Testis (tissue), 3 donors: ENCODE data around the gene KIF12. TPM values are rescaled to one million over a fixed set of nuclear protein-coding genes. Genes with fewer than 3 reads are reported as not detected.

Experiments used
- DNase-seq: peaks from one replicate; pipeline ENCODE4 v3.0.0-alpha.2; 2019
- H3K27ac ChIP-seq, 2 donors: fragments of 200-600 bp; sonication (generic); one replicate each; pipeline ENCODE4 v1.5.1; 2019
- H3K27me3 ChIP-seq: fragments of 200-600 bp; sonication (generic); one replicate; pipeline ENCODE4 v1.5.1; 2019
- H3K36me3 ChIP-seq: fragments of 200-600 bp; sonication (generic); one replicate; pipeline ENCODE4 v1.5.1; 2017; ENCODE audit warnings: low read depth; ENCODE audit errors: missing control alignments
- H3K4me1 ChIP-seq: fragments of 200-600 bp; sonication (generic); one replicate; pipeline ENCODE4 v1.5.1; 2019
- H3K4me3 ChIP-seq, 2 donors: fragments of 200-600 bp; sonication (generic); one replicate each; pipeline ENCODE4 v1.5.1; 2017 to 2019
- H3K9me3 ChIP-seq: fragments of 200-600 bp; sonication (generic); one replicate; pipeline ENCODE4 v1.5.1; 2017
- POLR2A ChIP-seq: fragments of 450-650 bp; IDR thresholded peaks from one replicate; pipeline ENCODE4 v1.6.1; 2017; ENCODE audit warnings: antibody characterized with exemption, mild to moderate bottlenecking, moderate library complexity
- WGBS, 2 donors: methylation state at CpG; one replicate each; pipeline ENCODE4 v1.1.5; 2018; 5-methylcytosine and 5-hydroxymethylcytosine counted together
- intact Hi-C: fragments of 100-400 bp; cut with DNase I; formaldehyde crosslinking; loops from one replicate; pipeline ENCODE4 v1.15.1; 2023; ENCODE audit warnings: low total_unique reads
- polyA plus RNA-seq: library from polyadenylated mRNA; stranded (reverse); fragments of 350-450 nt; fragmentation: Illumina TruSeq; extraction: RNeasy Lipid Tissue Mini Kit (QIAGEN cat#74804); gene quantifications from one replicate; pipeline ENCODE4 v1.2.3, GENCODE V29; 2014; ENCODE audit warnings: low read depth, low replicate concordance; ENCODE audit not compliant: insufficient read depth
- total RNA-seq, 2 donors: library from RNA; depleted of rRNA; stranded (reverse); fragments of >200 nt; gene quantifications; one replicate each; pipeline ENCODE4 v1.2.3, GENCODE V29; 2016
- TF ChIP-seq, protein P1 (sequence below), 3 experiments: fragments of 450-650 bp in 2 of 3; fragments of 200-600 bp in 1 of 3; sonication (generic) in 1 of 3; IDR thresholded peaks; one replicate each; pipeline ENCODE4 v1.5.1; 2016 to 2019; ENCODE audit warnings: antibody characterized with exemption in 3 of 3, mild to moderate bottlenecking in 2 of 3, moderate library complexity in 1 of 3

Gene KIF12
- total and polyA plus RNA-seq, 3 donors from 2014 or later = 5.4 to 9.2 (median 7.1) TPM

- Histone ChIP-seq H3K36me3 (no peaks in the 10 kb centered on the region), H3K4me3 (no peak overlapping the region), H3K27me3 (no peaks in the 10 kb centered on the region), H3K9me3 (no peaks in the 10 kb centered on the region), H3K27ac (no peak overlapping the region), H3K4me1 (no peaks in the 10 kb centered on the region)
- intact Hi-C loops = no loop called here
- no peak for TF ChIP-seq POLR2A
- TF ChIP-seq, protein P1, sequence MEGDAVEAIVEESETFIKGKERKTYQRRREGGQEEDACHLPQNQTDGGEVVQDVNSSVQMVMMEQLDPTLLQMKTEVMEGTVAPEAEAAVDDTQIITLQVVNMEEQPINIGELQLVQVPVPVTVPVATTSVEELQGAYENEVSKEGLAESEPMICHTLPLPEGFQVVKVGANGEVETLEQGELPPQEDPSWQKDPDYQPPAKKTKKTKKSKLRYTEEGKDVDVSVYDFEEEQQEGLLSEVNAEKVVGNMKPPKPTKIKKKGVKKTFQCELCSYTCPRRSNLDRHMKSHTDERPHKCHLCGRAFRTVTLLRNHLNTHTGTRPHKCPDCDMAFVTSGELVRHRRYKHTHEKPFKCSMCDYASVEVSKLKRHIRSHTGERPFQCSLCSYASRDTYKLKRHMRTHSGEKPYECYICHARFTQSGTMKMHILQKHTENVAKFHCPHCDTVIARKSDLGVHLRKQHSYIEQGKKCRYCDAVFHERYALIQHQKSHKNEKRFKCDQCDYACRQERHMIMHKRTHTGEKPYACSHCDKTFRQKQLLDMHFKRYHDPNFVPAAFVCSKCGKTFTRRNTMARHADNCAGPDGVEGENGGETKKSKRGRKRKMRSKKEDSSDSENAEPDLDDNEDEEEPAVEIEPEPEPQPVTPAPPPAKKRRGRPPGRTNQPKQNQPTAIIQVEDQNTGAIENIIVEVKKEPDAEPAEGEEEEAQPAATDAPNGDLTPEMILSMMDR (IDR thresholded peaks at IDR 0.05) = no peak
- no peak for DNase-seq
- 90 to 93% methylated on average over 5 to 17 of the region's 17 CpGs for WGBS, 2 donors
Observed at GRCh38 chr9:114070188-114071103, 28.6 kb downstream of the KIF12 start.

DNA sequence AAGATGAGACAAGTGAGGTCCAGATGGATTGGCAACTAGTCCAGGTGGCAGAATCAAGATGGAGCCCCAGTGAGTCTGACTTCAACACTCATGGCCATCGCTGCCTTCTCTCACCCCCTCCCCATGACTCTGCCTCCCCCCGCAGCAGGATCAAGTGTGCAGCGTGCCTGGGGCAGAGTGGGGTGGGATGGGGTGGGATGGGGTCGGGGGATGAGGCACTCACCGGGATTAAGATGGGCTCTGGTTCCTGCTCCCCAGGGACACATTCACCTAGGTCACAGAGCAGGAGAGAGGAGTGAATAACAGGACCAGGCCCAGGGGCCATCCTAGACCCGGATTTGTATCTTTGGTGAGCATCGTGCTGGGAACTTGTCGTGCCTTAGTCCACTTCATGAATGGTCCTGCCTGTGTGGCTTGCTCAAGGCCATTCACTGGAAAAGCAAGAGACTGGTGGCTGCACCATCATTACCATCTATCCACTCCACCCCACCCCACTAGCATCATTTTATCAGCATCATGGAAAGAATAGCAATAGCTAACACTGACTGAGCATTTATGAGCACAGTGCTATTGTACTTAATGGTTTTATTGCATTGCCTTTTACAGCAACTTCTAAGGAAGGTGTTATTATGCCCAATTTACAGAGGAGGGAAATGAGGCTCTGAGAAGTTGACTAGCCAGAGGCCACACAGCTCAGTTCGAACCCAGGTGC lies 29.5 kb downstream of the KIF12 start:
- H3K9me3 ChIP-seq = no peaks in the 10 kb centered on the region
- H3K4me3 ChIP-seq = no peak overlapping the region
- no peak for TF ChIP-seq POLR2A
- TF ChIP-seq, protein P1 (IDR thresholded peaks at IDR 0.05) = no peak
- WGBS, 2 donors = 89 to 91% methylated on average over 9 of the region's 9 CpGs
- H3K36me3 ChIP-seq = no peaks in the 10 kb centered on the region
- intact Hi-C loops = no loop called here
- DNase-seq = no peak
- H3K27me3 ChIP-seq = no peaks in the 10 kb centered on the region
- H3K4me1 ChIP-seq = no peaks in the 10 kb centered on the region
- H3K27ac ChIP-seq = no peak overlapping the region

- Histone ChIP-seq H3K4me1 (no peaks in the 10 kb centered on the region), H3K27me3 (no peaks in the 10 kb centered on the region), H3K9me3 (no peaks in the 10 kb centered on the region), H3K4me3 (no peak overlapping the region), H3K27ac (no peak overlapping the region), H3K36me3 (no peaks in the 10 kb centered on the region)
- no peak for TF ChIP-seq POLR2A
- TF ChIP-seq, protein P1 (IDR thresholded peaks at IDR 0.05) = no peak
- DNase-seq = no peak
- 83 to 87% methylated on average over 8 of the region's 8 CpGs for WGBS, 2 donors
- intact Hi-C loops = no loop called here
Observed at GRCh38 chr9:114065304-114065703, 33.8 kb downstream of the KIF12 start.

GRCh38 chr9:114061830-114062474 lies 37.1 kb downstream of the KIF12 start:
- no peak overlapping the region for H3K27ac ChIP-seq
- no peaks in the 10 kb centered on the region for H3K9me3 ChIP-seq
- intact Hi-C loops = no loop called here
- H3K4me1 ChIP-seq = peaks cover 6% of the 10 kb centered on the region
- WGBS, 2 donors = 84 to 88% methylated on average over 4 of the region's 4 CpGs
- no peak for TF ChIP-seq POLR2A
- TF ChIP-seq, protein P1 (IDR thresholded peaks at IDR 0.05) = no peak
- no peaks in the 10 kb centered on the region for H3K36me3 ChIP-seq
- H3K4me3 ChIP-seq = no peak overlapping the region
- H3K27me3 ChIP-seq = no peaks in the 10 kb centered on the region
- no peak for DNase-seq
